Measurements from ENCODE around the gene CCDC171.
"Not testable (repeated sequence)": the region's sequence is repeated elsewhere in the genome, so short reads cannot be mapped to it uniquely, and the experiment has no call there.

Gene CCDC171

DNA sequence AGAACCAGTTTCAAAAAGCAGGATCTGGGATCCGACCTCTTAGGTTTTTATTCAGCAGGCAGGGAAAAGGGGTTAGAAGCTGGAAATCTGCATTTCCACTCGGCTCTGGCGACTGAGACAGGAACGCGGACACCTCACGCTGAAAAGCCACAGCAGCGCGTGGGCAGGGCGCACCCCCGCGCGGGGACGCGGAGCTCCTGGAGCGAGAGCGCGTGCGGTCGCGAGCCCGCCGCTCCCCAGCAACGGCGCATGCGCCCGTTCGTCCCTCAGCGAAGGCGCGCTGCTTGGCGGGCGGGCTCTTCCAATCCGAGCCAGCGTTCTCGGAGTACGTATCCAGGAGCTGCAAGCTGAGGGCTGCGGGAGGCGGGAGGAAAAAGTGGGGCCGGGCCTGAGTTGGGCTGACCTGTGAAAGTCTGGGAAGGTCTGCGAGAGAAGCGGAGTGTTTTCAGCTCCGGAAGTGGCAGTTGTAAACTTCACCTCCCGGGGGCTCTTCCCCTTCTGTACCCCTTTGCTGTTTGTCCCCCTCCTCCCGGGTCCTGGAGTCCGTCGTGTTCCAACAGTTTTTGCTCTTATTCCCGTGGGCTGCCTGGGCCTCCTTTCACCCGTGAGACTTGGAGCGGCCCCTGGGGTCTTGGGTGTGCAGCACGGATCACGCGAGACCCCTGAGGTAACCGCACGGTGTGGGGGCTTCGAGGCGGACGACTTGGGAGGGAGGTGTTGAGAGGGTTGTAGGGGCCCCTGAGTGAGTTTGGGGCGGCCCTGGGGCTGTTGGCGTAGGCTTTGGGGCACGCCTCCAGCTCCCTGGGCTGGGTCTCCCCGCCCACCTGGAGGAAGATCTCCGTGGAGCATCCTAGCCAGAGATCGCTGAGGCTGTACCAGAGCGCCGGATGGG lies at the start of gene CCDC171:
TSS of gene CCDC171 (plus strand) at position 408 of the 892 bp plus-strand sequence. CDS start 11,046 bp downstream, outside the sequence.
- peak; percentile 94 for DNase-seq

DNA sequence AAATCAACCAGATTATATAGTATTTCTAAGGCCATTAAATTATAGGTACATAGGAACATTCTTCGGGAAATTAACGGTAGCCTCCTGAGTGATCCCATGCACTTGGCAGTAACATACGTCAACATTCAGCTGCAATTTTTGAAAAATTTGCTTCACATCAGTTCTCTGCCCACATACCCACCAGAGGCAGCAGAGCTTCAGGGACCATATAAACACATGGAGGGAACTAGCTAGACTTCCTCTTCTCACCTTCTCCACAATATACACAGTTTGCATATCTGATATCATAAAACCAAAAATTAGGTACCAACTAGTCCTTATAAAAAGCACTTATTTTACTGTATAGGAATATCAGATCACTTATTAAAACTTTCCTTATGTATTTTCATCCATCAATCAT lies 46.9 kb upstream of the CCDC171 start:
- no peak for DNase-seq

- no peak for DNase-seq
Measured at GRCh38 chr9:15509931-15510788, 42.7 kb upstream of the CCDC171 start.

- peak; percentile 72 for DNase-seq
Measured at GRCh38 chr9:15510789-15511575, 41.9 kb upstream of the CCDC171 start, which contains the start of gene PSIP1. PSIP1 (minus strand) TSS chr9:15510970; CDS start chr9:15510188, 782 bp downstream.

DNA sequence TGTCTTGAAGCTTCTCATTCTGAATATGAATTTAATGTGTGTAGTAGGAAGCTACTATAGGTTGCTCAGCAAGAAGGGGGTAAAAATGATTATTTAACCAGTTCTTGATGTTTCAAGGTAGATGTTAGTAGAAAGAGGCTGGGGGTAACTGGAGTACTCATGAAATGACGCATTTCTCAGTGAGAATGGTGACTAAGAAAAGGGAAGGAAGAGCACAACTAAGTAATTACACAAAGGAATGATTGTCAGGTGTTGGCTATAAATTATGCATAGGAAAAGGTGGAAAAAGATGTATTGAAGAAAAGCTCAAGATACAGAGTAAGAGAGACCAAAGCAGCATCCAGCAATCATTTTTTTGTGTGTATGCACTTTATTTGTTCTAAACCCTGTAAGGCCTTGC lies 40.6 kb upstream of the CCDC171 start:
- DNase-seq: no peak

- no peak for DNase-seq
Measured at GRCh38 chr9:15512889-15513288, 40.0 kb upstream of the CCDC171 start.

GRCh38 chr9:15513335-15513734 lies 39.5 kb upstream of the CCDC171 start:
- DNase-seq: peak; percentile 10

DNA sequence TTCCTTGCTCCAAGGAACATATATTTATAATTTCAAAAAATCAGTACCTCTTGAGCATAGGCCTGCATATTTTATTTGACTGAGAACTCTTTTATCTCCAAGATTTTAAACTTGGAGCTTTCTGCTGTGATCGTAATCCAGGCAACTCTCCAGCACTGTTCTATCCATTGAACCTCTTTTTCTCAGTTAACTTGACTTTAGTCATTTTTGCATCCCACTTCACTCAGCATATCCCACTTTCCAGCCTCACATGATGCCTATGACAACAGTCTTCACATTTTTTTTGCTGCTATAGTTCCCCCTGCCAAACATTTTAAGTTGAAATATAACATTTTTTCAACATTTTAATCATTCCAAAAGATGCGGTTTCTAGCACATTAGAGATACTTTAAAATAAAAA lies 33.0 kb upstream of the CCDC171 start:
- DNase-seq: no peak

- DNase-seq: no peak
Measured at GRCh38 chr9:15521254-15521653, 31.6 kb upstream of the CCDC171 start.

DNA sequence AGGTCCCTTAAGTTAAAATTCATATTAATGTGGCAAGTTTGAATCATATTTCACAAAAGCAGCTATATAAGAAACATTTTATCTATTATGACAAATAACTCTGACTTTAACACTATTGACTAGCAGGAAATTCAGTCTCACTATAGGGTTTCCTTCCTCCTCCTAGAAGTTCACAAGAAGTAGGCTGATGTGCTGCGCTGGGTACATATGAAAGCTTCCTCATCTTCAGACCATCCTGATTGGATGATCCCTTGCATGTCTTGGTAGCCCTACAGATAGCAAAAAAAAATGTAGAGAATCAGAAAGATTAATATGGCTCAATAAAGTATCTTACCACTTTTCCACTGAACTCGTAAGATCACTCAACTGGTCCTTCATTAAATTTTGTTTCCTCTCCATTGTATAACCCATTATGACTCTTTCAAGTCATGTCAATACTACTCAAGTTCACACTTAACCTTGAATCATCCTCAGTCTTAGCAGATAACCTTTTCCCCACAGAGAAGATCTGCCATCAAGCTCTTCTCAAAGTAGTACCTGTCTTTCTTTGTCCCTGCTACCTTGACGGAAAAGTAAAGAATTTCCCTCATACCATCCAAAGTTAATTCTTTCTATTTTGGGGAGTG lies 30.6 kb upstream of the CCDC171 start:
- DNase-seq: no peak

- no peak for DNase-seq
Measured at GRCh38 chr9:15524845-15525455, 27.9 kb upstream of the CCDC171 start.

- no peak for DNase-seq
Measured at GRCh38 chr9:15525958-15526357, 26.9 kb upstream of the CCDC171 start.

DNA sequence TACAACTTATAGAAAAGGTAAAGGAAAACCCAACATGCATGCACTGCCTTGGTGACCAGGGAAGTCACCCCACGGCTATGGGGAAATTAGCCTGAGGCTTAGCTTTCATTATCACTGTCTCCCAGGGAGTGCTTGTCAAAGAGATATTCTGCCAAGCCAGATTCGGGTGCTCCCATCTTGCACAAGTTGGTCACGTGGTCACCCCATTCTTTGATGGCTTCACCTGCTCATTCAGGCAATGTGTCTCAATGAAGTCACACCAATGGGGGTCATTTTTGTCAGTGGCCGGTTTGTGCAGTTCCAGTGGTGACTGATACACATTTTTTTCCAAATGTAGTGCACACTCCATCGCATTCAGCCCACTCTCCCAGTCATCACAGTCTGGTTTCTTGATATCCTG lies 25.8 kb upstream of the CCDC171 start:
- DNase-seq: not testable (repeated sequence)

GRCh38 chr9:15529566-15530324 lies 23.1 kb upstream of the CCDC171 start:
- DNase-seq: no peak

GRCh38 chr9:15531380-15531779 lies 21.5 kb upstream of the CCDC171 start:
- no peak for DNase-seq

- no peak for DNase-seq
Measured at GRCh38 chr9:15541872-15542271, 11.0 kb upstream of the CCDC171 start.

DNA sequence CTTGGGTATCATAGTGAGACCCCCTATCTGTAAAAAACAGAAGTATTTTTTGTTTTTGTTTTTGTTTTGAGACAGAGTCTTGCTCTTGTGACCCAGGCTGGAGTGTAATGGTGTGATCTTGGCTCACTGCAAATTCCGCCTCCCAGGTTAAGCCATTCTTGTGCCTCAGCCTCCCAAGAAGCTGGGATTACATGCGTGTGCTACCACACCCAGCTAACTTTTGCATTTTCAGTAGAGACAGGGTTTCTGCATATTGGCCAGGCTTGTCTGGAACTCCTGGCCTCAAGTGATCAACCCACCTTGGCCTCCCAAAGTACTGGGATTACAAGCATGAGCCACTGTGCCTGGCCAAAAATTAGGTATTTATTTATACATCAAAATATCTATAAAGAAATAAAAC lies 10.2 kb upstream of the CCDC171 start:
- DNase-seq: no peak

- no peak for DNase-seq
Measured at GRCh38 chr9:15543047-15543813, 9.6 kb upstream of the CCDC171 start.

DNA sequence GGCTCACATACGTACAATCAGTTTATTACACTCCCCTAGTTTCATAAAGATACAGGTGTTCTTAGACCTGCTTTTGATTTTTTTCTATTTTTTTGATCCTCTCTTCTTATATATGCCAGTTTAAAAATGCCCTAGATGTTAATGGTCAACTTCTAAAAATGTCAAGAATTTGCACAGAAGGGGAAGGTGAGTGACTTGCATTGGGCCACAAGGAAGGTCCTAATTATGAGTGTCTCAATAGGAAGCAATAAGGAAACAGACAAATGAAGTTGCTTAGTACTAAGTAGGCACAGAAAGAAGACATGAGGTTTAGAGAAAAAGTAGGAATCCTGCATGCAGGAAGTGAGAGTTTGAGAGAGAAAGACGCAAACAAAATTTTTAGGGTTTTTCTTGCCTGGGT lies 3.2 kb upstream of the CCDC171 start:
- DNase-seq: no peak

- DNase-seq: no peak
Measured at GRCh38 chr9:15553528-15553898, 670 bp downstream of the CCDC171 start.
